GM10248 (cell line): ENCODE results near the gene SH3RF3.

Source experiments
- CTCF ChIA-PET: fragments of 300-600 bp; sonication (Branson Sonifier 250); formaldehyde crosslinking; extraction: SDS; loops from one replicate; lab custom pipeline; 2021; ENCODE audit warnings: antibody characterized with exemption; lab: Yijun Ruan, JAX
- POLR2A ChIA-PET: fragments of 350-650 bp; sonication (Branson Sonifier 250); formaldehyde crosslinking; extraction: SDS; loops from one replicate; lab custom pipeline; 2020; ENCODE audit warnings: antibody characterized with exemption; lab: Yijun Ruan, JAX
- DNase-seq: peaks from one replicate; pipeline ENCODE4 v3.0.0; 2012; ENCODE audit errors: extremely low spot score
- CTCF ChIP-seq: IDR thresholded peaks from 2 replicates; pipeline ENCODE4 v1.5.1; 2012; ENCODE audit warnings: mild to moderate bottlenecking, low read depth; ENCODE audit errors: extremely low read depth, missing control alignments, control extremely low read depth

Gene SH3RF3

GRCh38 chr2:109301746-109302145 lies 172.7 kb downstream of the SH3RF3 start:
- CTCF ChIA-PET = no interaction called here
- DNase-seq = no peak
- no peak for TF ChIP-seq CTCF
- POLR2A ChIA-PET = no interaction called here

- no peak for DNase-seq
- CTCF ChIA-PET = no interaction called here
- TF ChIP-seq CTCF = no peak
- POLR2A ChIA-PET = no interaction called here
These were observed 173.3 kb downstream of the SH3RF3 start for GRCh38 chr2:109302319-109302718.

- ChIA-PET POLR2A (no interaction called here), CTCF (no interaction called here)
- TF ChIP-seq CTCF = no peak
- no peak for DNase-seq
These were observed 175.2 kb downstream of the SH3RF3 start for GRCh38 chr2:109304242-109304641.

DNA sequence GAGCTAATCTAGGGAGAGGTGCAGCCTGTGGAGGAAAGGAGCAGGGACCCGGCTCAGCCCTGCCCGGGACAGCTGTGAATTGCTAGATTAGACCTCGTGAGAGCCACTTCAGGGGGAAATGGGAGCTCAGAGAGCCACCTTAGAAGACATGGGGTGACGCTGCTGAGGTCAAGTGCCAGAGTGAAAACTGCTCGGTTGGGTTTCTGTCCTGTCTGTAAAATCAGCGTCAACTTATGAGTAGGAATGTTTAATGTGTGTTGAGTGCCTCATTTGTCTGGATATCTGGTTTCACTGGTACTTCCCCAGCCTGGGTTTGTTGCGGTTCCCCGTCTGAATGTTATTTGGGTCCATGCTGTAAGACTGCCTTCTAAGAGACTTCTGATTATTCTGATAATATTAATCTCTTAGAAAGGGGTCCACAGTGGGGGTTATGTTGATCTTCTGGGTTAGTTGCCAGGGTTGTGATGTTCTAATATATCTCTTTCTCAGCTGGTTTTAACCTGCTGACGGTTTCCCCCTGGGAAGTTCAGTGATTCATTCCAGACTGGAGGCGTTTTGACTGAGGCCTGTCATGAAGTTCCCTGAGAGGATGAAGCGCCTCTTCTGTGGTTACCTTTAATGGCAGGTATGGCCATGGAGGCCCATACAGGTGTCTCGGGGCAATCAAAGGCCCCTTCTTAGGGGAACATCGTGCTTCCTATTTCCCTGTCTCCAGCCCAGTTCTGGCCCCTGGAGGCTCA lies 175.9 kb downstream of the SH3RF3 start:
- ChIA-PET POLR2A (no interaction called here), CTCF (no interaction called here)
- TF ChIP-seq CTCF = no peak
- no peak for DNase-seq

GRCh38 chr2:109305490-109306167 lies 176.6 kb downstream of the SH3RF3 start:
- POLR2A ChIA-PET = no interaction called here
- no peak for DNase-seq
- TF ChIP-seq CTCF = no peak
- CTCF ChIA-PET = no interaction called here

- TF ChIP-seq CTCF = no peak
- CTCF ChIA-PET = no interaction called here
- no peak for DNase-seq
These were observed 177.2 kb downstream of the SH3RF3 start for GRCh38 chr2:109306190-109306589.

GRCh38 chr2:109311771-109312170 lies 182.8 kb downstream of the SH3RF3 start:
- TF ChIP-seq CTCF = no peak
- no peak for DNase-seq
- CTCF ChIA-PET = no interaction called here
- POLR2A ChIA-PET = no interaction called here

More at GRCh38 chr2:109306190-109306589, 177.2 kb downstream of the SH3RF3 start:
- POLR2A ChIA-PET = no interaction called here
